Measurements from ENCODE around the gene NBPF1.
"Not testable (repeated sequence)": the region's sequence is repeated elsewhere in the genome, so short reads cannot be mapped to it uniquely, and the experiment has no call there.

Gene NBPF1

DNA sequence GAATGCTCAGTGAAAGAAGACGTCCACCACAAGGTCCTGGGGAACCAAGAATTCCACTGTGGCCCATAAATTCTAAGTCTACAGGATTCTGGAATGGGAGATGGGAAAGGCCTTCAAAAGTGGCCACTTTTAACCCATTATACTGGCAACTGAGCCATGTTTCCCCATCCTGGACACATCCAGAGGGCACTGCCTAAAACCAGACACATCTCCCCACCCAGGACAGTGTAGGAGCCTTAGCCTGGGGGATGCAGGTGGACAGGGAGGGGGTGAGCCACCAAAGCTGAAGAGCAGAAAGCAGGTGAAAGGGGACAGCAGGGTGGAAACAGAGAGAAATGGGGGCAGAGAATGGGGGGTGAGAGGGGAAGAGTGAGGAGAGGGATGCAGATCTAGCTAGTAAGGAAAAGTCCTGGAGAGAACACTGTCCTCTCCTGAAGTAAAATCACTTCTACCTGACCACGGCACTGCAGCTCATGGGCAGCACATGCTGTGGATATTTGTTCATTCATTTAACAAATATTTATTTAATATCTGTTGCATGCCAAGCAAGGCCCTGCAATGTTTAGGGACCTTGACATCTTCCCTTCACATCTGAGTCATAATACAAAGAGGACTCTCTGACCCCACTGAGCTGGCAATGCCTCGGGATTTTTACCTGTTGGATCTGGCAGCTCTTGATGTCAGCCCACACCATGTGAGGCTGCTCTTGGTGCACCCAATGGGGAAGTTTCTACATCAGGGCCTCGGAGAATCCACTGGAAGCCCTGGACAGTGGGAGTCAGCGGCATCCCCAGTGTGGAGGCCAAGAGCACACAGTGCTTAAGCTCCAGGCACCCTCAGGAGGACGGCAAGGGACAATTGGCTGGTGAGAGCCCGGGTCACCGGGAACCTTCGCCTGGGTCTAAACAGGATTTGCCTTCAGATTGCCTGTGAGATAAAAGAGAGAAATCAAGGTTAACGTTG lies 5.2 kb downstream of the NBPF1 start:
- not testable (repeated sequence) for DNase-seq (ENCODE audit: low read depth, low spot score)

- no peak for DNase-seq (ENCODE audit: low read depth, low spot score)
Measured at GRCh38 chr1:16607433-16607851, 5.9 kb downstream of the NBPF1 start.

GRCh38 chr1:16606666-16607432 lies 6.5 kb downstream of the NBPF1 start:
- DNase-seq (ENCODE audit: low read depth, low spot score): not testable (repeated sequence)

DNA sequence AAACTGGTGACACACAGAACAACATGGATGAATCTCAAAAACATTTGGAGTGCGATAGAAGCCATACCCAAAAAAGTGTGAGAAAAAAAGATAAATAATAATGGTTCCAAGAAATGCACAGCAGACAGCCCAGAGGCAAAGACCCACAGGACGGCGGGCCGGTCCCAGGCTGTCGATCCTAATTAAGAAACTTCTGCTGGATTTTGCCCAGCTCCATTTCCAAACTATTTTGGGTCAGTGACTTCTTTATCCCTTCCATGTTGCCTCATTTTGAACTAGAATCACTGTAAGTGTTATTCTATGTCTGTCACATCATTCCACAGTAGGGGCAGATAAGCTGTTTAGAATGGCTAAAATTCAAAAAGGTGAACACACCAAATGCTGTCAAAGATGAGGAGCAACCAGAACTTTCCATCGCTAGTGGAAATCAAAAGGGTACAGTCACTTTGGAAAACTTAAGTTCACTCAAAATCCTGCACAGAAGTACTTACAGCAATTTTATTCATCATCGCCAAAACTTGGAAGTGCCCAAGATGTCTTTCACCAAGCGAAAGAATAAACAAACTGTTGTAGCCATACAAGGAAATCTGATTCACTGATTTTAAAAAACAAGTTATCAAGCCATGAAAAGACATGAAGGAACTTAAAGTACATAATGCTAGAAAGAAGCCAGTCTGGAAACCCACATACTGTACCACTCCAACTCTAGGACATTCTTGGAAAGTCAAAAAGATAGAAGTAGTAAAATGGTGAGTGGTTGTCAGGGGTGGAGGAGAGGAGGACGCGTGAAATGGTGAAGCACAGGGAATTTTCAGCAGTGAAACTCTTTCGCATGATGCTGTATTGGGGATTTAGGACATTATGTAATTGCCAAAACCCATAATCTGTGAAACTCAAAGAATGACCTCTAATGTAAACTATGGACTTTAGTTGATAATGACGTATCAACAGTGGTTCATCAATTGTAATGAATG lies 7.5 kb downstream of the NBPF1 start:
- DNase-seq (ENCODE audit: low read depth, low spot score): no peak

GRCh38 chr1:16605213-16605525 lies 8.2 kb downstream of the NBPF1 start:
- DNase-seq (ENCODE audit: low read depth, low spot score): no peak

- not testable (repeated sequence) for DNase-seq (ENCODE audit: low read depth, low spot score)
Measured at GRCh38 chr1:16604514-16605212, 8.7 kb downstream of the NBPF1 start.

DNA sequence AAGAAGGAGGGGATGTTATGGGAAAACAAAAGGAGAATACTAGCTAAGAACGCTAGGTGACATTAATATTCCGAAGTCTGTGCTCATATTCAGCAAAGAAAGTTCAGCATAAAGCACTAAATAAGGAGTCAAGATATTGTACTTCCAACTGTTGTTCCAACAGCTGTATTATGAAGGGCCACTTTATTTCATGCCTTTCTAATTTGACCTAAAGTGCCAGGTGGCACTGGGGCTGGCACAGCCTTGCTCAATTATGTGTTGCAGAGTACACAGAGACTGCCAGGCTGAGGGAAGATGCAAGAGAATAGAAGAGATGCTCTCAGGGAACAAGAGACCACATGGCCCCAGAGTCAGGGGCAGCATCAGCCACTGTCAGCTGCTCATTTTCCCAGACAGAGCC lies 9.7 kb downstream of the NBPF1 start:
- not testable (repeated sequence) for DNase-seq (ENCODE audit: low read depth, low spot score)

GRCh38 chr1:16602336-16603011 lies 10.9 kb downstream of the NBPF1 start:
- not testable (repeated sequence) for DNase-seq (ENCODE audit: low read depth, low spot score)

- DNase-seq (ENCODE audit: low read depth, low spot score): not testable (repeated sequence)
Measured at GRCh38 chr1:16600855-16601786, 12.2 kb downstream of the NBPF1 start.

DNA sequence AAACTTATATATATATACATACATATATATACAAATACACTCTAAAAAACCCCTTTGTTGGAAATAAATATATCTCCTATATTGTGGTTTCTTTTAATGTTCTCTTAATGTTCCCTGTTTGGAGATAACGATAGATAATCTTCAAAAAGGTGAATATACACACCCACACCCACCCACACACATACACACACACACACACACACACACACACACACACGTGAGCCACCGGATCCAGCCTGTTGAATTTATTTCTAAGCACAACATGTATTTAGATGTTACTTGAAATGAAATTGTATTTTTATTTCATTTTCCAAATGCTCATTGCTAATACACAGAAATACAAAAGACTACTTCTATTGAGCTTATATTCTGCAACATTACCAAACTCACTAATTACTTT lies 14.0 kb downstream of the NBPF1 start:
- not testable (repeated sequence) for DNase-seq (ENCODE audit: low read depth, low spot score)

GRCh38 chr1:16595216-16595615 lies 18.1 kb downstream of the NBPF1 start:
- DNase-seq (ENCODE audit: low read depth, low spot score): not testable (repeated sequence)

DNA sequence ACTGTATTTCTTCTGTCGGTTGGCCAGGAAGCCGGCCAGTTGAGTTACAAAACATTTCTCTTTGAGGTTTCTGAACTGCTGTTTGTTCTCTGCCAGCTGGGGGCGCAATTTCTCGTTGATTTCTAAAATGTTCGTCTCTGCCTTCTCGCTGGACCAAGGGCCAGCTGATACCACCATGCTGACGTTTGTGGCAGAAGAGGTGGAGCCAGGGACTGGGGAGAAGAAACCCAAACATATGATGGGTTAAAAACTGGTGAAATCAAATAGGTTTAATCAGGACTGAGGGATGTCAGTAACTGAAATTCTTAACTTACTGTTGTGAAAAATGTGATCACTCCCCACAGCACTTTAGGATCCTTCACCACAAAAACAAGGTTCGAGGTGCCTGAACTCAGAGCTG lies 21.5 kb downstream of the NBPF1 start:
- DNase-seq (ENCODE audit: low read depth, low spot score): not testable (repeated sequence)

DNA sequence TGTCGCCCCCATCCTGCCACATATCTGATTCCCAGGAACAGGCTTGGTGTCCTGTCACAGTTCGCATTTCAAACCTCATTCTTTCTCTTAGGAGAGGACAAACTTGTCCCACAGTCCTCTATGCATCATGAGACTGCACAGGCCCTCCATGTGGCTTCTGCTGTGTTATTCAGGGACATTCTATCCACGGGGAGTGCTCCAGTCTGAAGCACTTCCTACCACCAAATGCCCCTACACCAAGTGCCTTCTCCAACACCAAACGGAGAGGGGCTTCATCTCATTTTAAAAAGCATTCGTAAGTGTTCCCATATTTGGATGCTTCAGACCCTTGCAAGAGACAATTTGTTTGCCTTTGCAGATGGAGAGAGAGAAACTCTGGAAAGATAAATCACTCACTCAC lies 25.3 kb downstream of the NBPF1 start:
- not testable (repeated sequence) for DNase-seq (ENCODE audit: low read depth, low spot score)

DNA sequence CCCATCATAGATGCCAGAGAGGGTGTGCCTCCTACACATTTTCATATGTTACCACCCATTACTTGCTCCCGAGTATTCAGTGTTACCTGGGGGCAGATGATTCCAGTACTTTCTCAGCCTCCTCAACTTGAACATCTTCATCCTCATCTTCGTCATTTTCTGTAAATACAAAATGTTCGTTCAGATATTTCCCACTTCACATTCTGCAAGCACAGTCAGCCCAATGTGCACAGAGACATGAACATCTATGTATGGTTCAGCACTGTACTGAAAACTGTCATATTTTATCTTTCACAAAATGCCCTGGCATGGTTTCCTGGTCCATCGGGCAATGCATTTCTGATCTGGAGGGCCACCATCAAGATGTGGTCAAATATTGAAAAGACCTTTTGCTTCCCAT lies 25.7 kb downstream of the NBPF1 start:
- DNase-seq (ENCODE audit: low read depth, low spot score): not testable (repeated sequence)

DNA sequence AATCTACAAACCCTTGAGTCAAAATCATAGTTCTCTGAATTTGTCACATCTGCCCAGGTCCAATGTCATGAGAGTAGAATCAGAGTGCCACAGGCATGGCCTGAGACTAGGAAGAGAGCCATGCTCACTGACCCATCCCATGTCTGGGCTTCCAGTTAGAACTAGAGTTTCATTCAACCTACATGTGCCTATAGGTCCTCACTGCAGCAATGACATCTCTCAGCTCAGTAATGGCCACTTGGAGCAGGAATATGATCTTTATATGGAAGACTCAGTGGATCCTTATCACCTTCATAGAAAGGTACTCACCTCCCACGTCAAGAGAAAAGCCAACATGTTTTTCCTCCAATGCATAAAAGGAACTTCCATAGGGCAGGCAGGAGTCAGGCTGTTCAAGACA lies 48.0 kb downstream of the NBPF1 start:
- not testable (repeated sequence) for DNase-seq (ENCODE audit: low read depth, low spot score)

GRCh38 chr1:16561035-16561434 lies 52.3 kb downstream of the NBPF1 start:
- DNase-seq (ENCODE audit: low read depth, low spot score): not testable (repeated sequence)

- DNase-seq (ENCODE audit: low read depth, low spot score): not testable (repeated sequence)
Measured at GRCh38 chr1:16560498-16560897, 52.9 kb downstream of the NBPF1 start.

DNA sequence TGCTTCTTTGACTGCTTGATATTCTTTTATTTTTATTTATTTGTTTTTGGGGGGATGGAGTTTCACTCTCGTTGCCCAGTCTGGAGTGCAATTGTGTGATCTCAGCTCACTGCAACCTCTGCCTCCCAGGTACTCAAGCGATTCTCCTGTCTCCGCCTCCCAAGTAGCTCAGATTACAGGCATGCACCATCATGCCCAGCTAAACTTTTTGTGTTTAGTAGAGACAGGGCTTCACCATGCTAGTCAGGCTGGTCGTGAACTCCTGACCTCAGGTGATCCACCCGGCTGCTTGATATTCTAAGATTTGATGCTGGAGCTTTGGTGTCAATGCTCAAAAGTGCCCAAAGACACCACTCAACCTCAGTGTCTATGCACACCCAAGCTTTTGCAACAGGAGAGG lies 53.7 kb downstream of the NBPF1 start:
- DNase-seq (ENCODE audit: low read depth, low spot score): not testable (repeated sequence)

DNA sequence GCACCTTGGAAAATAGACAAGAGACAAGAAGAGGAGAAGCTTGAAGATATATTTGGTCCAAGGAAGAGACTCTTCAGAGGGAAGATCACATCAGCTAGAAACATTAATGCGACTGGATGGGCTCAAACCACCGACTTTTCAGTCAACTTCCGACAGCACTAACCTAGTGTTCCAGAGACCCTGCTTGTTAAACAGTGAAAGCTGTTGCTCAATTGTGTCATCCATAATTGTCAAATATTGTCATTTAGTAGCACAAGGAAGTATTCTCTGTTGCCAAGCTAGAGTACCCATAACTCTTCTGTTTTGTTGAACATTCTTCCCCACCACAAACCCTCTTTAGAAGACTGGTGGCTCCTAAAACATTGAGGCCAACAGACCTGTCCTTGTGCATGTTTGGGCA lies 56.3 kb downstream of the NBPF1 start:
- DNase-seq (ENCODE audit: low read depth, low spot score): not testable (repeated sequence)

Data from activated CD4-positive, CD25-positive, alpha-beta regulatory T cell treated with anti-CD3 and anti-CD28 coated beads, Interleukin-2, amount 50 U/mL, for 16 hours (primary cell).